ENCODE results near the gene RITA1. TPM values are rescaled to one million over a fixed set of nuclear protein-coding genes. Genes with fewer than 3 reads are reported as not detected.

The RITA1 gene
- total RNA-seq, 1 donor from 2014 or later = 28.4 TPM

GRCh38 chr12:113173081-113173698 lies 12.3 kb upstream of the RITA1 start:
- DNase-seq (ENCODE audit: low spot score) = no peak
- ATAC-seq = no peak

- DNase-seq (ENCODE audit: low spot score) (peak; percentile 70), ATAC-seq (peak; percentile 96)
Measured at GRCh38 chr12:113174461-113175384, 10.8 kb upstream of the RITA1 start.

GRCh38 chr12:113179023-113179422 lies 6.5 kb upstream of the RITA1 start:
- DNase-seq (ENCODE audit: low spot score) = no peak
- no peak for ATAC-seq

- no peak for DNase-seq (ENCODE audit: low spot score)
- no peak for ATAC-seq
Measured at GRCh38 chr12:113180333-113180732, 5.2 kb upstream of the RITA1 start.

- DNase-seq (ENCODE audit: low spot score) = no peak
Measured at GRCh38 chr12:113181975-113182374, 3.5 kb upstream of the RITA1 start.

GRCh38 chr12:113183030-113183589 lies 2.4 kb upstream of the RITA1 start:
- DNase-seq (ENCODE audit: low spot score) = no peak
- ATAC-seq = no peak

More at GRCh38 chr12:113181975-113182374, 3.5 kb upstream of the RITA1 start:
- ATAC-seq = no peak

- DNase-seq (ENCODE audit: low spot score) (no peak), ATAC-seq (peak; percentile 36)
Measured at GRCh38 chr12:113184098-113184899, 1.2 kb upstream of the RITA1 start.

GRCh38 chr12:113184900-113185179 lies 681 bp upstream of the RITA1 start:
- ATAC-seq (peak; percentile 81), DNase-seq (ENCODE audit: low spot score) (peak; percentile 91)

- DNase-seq (ENCODE audit: low spot score) (no peak), ATAC-seq (peak; percentile 5)
Measured at GRCh38 chr12:113186033-113186365, 478 bp downstream of the RITA1 start.

GRCh38 chr12:113186666-113187325 lies 1.3 kb downstream of the RITA1 start:
- DNase-seq (ENCODE audit: low spot score) (peak; percentile 83), ATAC-seq (peak; percentile 44)

GRCh38 chr12:113189361-113189760 lies 3.8 kb downstream of the RITA1 start:
- ATAC-seq (peak; percentile 6), DNase-seq (ENCODE audit: low spot score) (no peak)

- no peak for DNase-seq (ENCODE audit: low spot score)
- ATAC-seq = no peak
Measured at GRCh38 chr12:113190761-113191160, 5.2 kb downstream of the RITA1 start.

GRCh38 chr12:113191227-113191626 lies 5.7 kb downstream of the RITA1 start:
- ATAC-seq (no peak), DNase-seq (ENCODE audit: low spot score) (no peak)

GRCh38 chr12:113194971-113195391 lies 9.5 kb downstream of the RITA1 start:
- ATAC-seq (no peak), DNase-seq (ENCODE audit: low spot score) (no peak)

- no peak for ATAC-seq
Measured at GRCh38 chr12:113195598-113195997, 10.1 kb downstream of the RITA1 start.

GRCh38 chr12:113196582-113196981 lies 11.1 kb downstream of the RITA1 start:
- ATAC-seq = peak; percentile 30
- DNase-seq (ENCODE audit: low spot score) = no peak

More at GRCh38 chr12:113195598-113195997, 10.1 kb downstream of the RITA1 start:
- DNase-seq (ENCODE audit: low spot score) = no peak

GRCh38 chr12:113196990-113197389 lies 11.5 kb downstream of the RITA1 start:
- ATAC-seq (peak; percentile 94), DNase-seq (ENCODE audit: low spot score) (peak; percentile 70)

GRCh38 chr12:113197518-113198077 lies 12.1 kb downstream of the RITA1 start:
- ATAC-seq (no peak), DNase-seq (ENCODE audit: low spot score) (no peak)

GRCh38 chr12:113198296-113198695 lies 12.8 kb downstream of the RITA1 start:
- DNase-seq (ENCODE audit: low spot score) (no peak), ATAC-seq (no peak)

Measured in left lobe of liver (tissue), 2 donors.